HepG2 (cell line): ENCODE data around the gene AMOTL1. TPM values are rescaled to one million over a fixed set of nuclear protein-coding genes. Genes with fewer than 3 reads are reported as not detected.

Source experiments
- ATAC-seq: fragments of 200-7000 bp; cut with Tn5 transposase; 3 replicates; pipeline ENCODE4 v1.9.1; 2020; ENCODE audit warnings: mild to moderate bottlenecking, moderate library complexity
- BruUV-seq: library from RNA; stranded (reverse); fragments of 400-500 nt; replicated peaks from 2 replicates; lab custom pipeline; 2021; lab: Mats Ljungman, UMichigan
- CTCF ChIA-PET: fragments of 300-600 bp; formaldehyde crosslinking; extraction: SDS; loops from one replicate; lab custom pipeline; 2021; ENCODE audit warnings: low total read pairs, inconsistent platforms, low intra/inter-chr PET ratio; lab: Yijun Ruan, JAX
- POLR2A ChIA-PET: fragments of 350-600 bp; sonication (Branson Sonifier 250); formaldehyde crosslinking; loops from one replicate; lab custom pipeline; 2020; ENCODE audit warnings: antibody characterized with exemption, inconsistent platforms; lab: Yijun Ruan, JAX
- DNase-seq: peaks from one replicate; pipeline ENCODE4 v3.0.0-alpha.2; 2015; ENCODE audit warnings: low spot score
- FAIRE-seq: peaks from 3 replicates; lab custom pipeline; 2011; peaks lifted over from hg19 to GRCh38; lab: Jason Lieb, UNC
- H2AFZ ChIP-seq: one replicate; pipeline ENCODE4 v1.6.1; 2011; ENCODE audit warnings: low read length, inconsistent platforms
- H3K27ac ChIP-seq: fragments of 300-600 bp; 3 replicates; pipeline ENCODE4 v1.8.0; 2011; ENCODE audit warnings: mixed run types, mild to moderate bottlenecking, mixed read lengths, low read length, inconsistent platforms; ENCODE audit not compliant: insufficient read depth; ENCODE audit errors: extremely low read length
- H3K27me3 ChIP-seq, 2 experiments: fragments of 200-600 bp in 1 of 2; 2 replicates in 1 of 2; 3 replicates in 1 of 2; pipeline versions ENCODE4 v1.6.0 to v1.8.0; 2011; ENCODE audit warnings: low read length in 2 of 2, mild to moderate bottlenecking in 2 of 2, moderate library complexity in 2 of 2, inconsistent platforms in 1 of 2; ENCODE audit not compliant: insufficient read depth in 2 of 2, control insufficient read depth in 1 of 2
- H3K36me3 ChIP-seq, 2 experiments: fragments of 200-600 bp in 1 of 2; replicated peaks in 1 of 2; 2 replicates in 1 of 2; 3 replicates in 1 of 2; pipeline versions ENCODE4 v1.5.1 to v1.8.0; 2011; ENCODE audit warnings: low read length in 2 of 2, inconsistent platforms in 1 of 2; ENCODE audit not compliant: insufficient read depth in 2 of 2, control insufficient read depth in 1 of 2
- H3K4me1 ChIP-seq: 2 replicates; pipeline ENCODE4 v1.5.1; 2012; ENCODE audit warnings: low read length, inconsistent platforms; ENCODE audit not compliant: insufficient read depth
- H3K4me2 ChIP-seq: 2 replicates; pipeline ENCODE4 v1.6.0; 2011; ENCODE audit warnings: low read depth, low read length, inconsistent platforms
- H3K4me3 ChIP-seq, 3 experiments: fragments of 200-600 bp in 1 of 3; sonication (generic), shearing (Covaris generic) in 1 of 3; replicated peaks in 1 of 3; 2 replicates each; pipeline ENCODE4 v1.5.1; 2011 to 2016; ENCODE audit warnings: low read length in 3 of 3, inconsistent platforms in 2 of 3, low read depth in 2 of 3, mild to moderate bottlenecking in 2 of 3, control low read depth in 1 of 3, mixed read lengths in 1 of 3; ENCODE audit not compliant: insufficient read depth in 1 of 3
- H3K79me2 ChIP-seq: one replicate; pipeline ENCODE4 v1.6.1; 2011; ENCODE audit warnings: low read length, inconsistent platforms; ENCODE audit not compliant: insufficient read depth
- H3K9ac ChIP-seq: 2 replicates; pipeline ENCODE4 v1.6.0; 2011; ENCODE audit warnings: mild to moderate bottlenecking, low read depth, low read length, inconsistent platforms; ENCODE audit not compliant: insufficient read depth
- H3K9me3 ChIP-seq: 2 replicates; pipeline ENCODE4 v1.5.1; 2012; ENCODE audit warnings: mild to moderate bottlenecking, low read length
- H4K20me1 ChIP-seq: 2 replicates; pipeline ENCODE4 v1.6.0; 2011; ENCODE audit warnings: inconsistent platforms, mild to moderate bottlenecking, low read length, moderate library complexity; ENCODE audit not compliant: insufficient read depth
- ASH2L ChIP-seq: fragments of 300-600, 200-600 bp; sonication (generic); IDR thresholded peaks from 2 replicates; pipeline ENCODE4 v1.7.0; 2017; ENCODE audit warnings: low read depth, mild to moderate bottlenecking, moderate library complexity, mixed read lengths, low read length; ENCODE audit not compliant: insufficient read length
- BRCA1 ChIP-seq: sonication (generic); formaldehyde crosslinking; IDR thresholded peaks from 2 replicates; pipeline ENCODE4 v1.4.0; 2020; ENCODE audit warnings: missing genetic modification reagents
- HES4 ChIP-seq: sonication (generic); formaldehyde crosslinking; IDR thresholded peaks from 2 replicates; pipeline ENCODE4 v1.9.0; 2021; ENCODE audit warnings: mild to moderate bottlenecking, missing genetic modification reagents, borderline replicate concordance
- KLF6 ChIP-seq: IDR thresholded peaks from 2 replicates; pipeline ENCODE4 v1.8.0; 2016; ENCODE audit warnings: missing biosample characterization, missing genetic modification reagents
- MIER3 ChIP-seq: IDR thresholded peaks from 2 replicates; pipeline ENCODE4 v1.6.1; 2016; ENCODE audit warnings: missing compliant biosample characterization, borderline replicate concordance
- SNAI1 ChIP-seq: sonication (generic); formaldehyde crosslinking; IDR thresholded peaks from 2 replicates; pipeline ENCODE4 v1.5.0; 2020; ENCODE audit warnings: mild to moderate bottlenecking, missing genetic modification reagents, borderline replicate concordance
- ZNF124 ChIP-seq: sonication (generic); formaldehyde crosslinking; IDR thresholded peaks from 2 replicates; pipeline ENCODE4 v1.4.0; 2020; ENCODE audit warnings: missing genetic modification reagents
- ZNF160 ChIP-seq: sonication (generic); formaldehyde crosslinking; IDR thresholded peaks from 2 replicates; pipeline ENCODE4 v1.8.0; 2022; ENCODE audit warnings: mild to moderate bottlenecking, inconsistent platforms, missing genetic modification reagents
- ZNF235 ChIP-seq: sonication (generic); formaldehyde crosslinking; IDR thresholded peaks from 2 replicates; pipeline ENCODE4 v1.8.1; 2023; ENCODE audit warnings: mild to moderate bottlenecking, missing genetic modification reagents, borderline replicate concordance
- ZNF33B ChIP-seq: sonication (generic); formaldehyde crosslinking; IDR thresholded peaks from 2 replicates; pipeline ENCODE4 v1.5.1; 2020; ENCODE audit warnings: mild to moderate bottlenecking, missing genetic modification reagents
- ZNF567 ChIP-seq: sonication (generic); formaldehyde crosslinking; IDR thresholded peaks from 2 replicates; pipeline ENCODE4 v1.8.1; 2023; ENCODE audit warnings: mild to moderate bottlenecking, missing genetic modification reagents, borderline replicate concordance
- ZNF766 ChIP-seq: sonication (generic); formaldehyde crosslinking; IDR thresholded peaks from 2 replicates; pipeline ENCODE4 v1.5.0; 2020; ENCODE audit warnings: missing genetic modification reagents, borderline replicate concordance
- ZNF83 ChIP-seq: sonication (generic); formaldehyde crosslinking; IDR thresholded peaks from 2 replicates; pipeline ENCODE4 v1.4.0; 2020; ENCODE audit warnings: missing genetic modification reagents, mild to moderate bottlenecking, borderline replicate concordance
- WGBS: methylation state at CpG from one replicate; pipeline ENCODE4 v1.1.6; 2017; ENCODE audit warnings: low lambda C conversion rate; 5-methylcytosine and 5-hydroxymethylcytosine counted together
- in situ Hi-C: cut with HindIII; loops from 2 replicates; pipeline ENCODE4 v1.10.0; 2017; ENCODE audit warnings: low pct_unique_long_range_greater_than_20kb; ENCODE audit not compliant: extremely low pct_ligation_motif_present
- intact Hi-C: fragments of 100-400 bp; cut with micrococcal nuclease; formaldehyde crosslinking; loops from one replicate; pipeline ENCODE4 v1.10.0; 2022; ENCODE audit not compliant: unreplicated experiment
- polyA plus RNA-seq, 8 experiments: library from polyadenylated mRNA; depleted of rRNA in 3 of 8; stranded (reverse) in 7 of 8; unstranded in 1 of 8; fragments of >200 nt; fragmentation: Illumina TruSeq in 4 of 8; extraction: Trizol in 4 of 8; gene quantifications; 2 replicates each; pipeline versions ENCODE4 v1.2.1 to v1.2.3, GENCODE V29; 2011 to 2016; ENCODE audit warnings: low read depth in 4 of 8, missing spikeins in 1 of 8, mixed read lengths in 1 of 8; ENCODE audit not compliant: insufficient read depth in 1 of 8
- total RNA-seq, 5 experiments: library from RNA; depleted of rRNA; stranded (reverse); fragments of >200 nt; fragmentation: Illumina TruSeq; extraction: Trizol; gene quantifications; 2 replicates each; pipeline ENCODE4 v1.2.3, GENCODE V29; 2016; ENCODE audit warnings: low read depth in 1 of 5
- TF ChIP-seq, protein P1 (sequence below): IDR thresholded peaks from 2 replicates; pipeline ENCODE4 v1.6.1; 2016; ENCODE audit warnings: missing genetic modification reagents, missing compliant biosample characterization
- TF ChIP-seq, protein P2 (sequence below): sonication (generic); formaldehyde crosslinking; IDR thresholded peaks from 2 replicates; pipeline ENCODE4 v1.4.0; 2020; ENCODE audit warnings: missing genetic modification reagents, borderline replicate concordance

Gene AMOTL1
- total and polyA plus RNA-seq, 2 of the 13 experiments (the other 11 are each of a cell fraction or from before 2014, with no cell fraction given) = 0.01 to 0.20 TPM

DNA sequence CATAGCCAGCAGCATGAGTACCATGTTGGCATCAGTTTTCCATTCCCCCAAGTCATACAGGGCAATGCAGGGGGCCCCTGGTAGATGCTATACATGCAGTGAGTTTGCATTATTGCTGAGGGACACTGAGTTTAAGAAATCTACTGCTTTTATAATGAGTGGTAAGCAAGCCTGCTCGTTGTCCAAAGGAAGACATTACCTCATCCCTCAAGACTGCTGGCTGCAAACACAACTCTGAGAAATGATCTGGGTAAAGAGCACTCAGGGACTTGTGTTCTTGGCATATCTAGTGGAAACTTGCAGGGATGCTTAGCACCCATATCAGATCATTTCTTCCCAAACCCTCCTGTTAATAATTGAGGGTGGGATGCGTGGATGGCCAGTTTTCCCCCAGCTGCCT lies 127.3 kb downstream of the AMOTL1 start:
- Histone ChIP-seq H3K4me1 (no peaks in the 10 kb centered on the region), H2AFZ (no peak overlapping the region), H3K9me3 (no peaks in the 10 kb centered on the region), H4K20me1 (no peaks in the 10 kb centered on the region), H3K27me3 (no peaks in the 10 kb centered on the region), H3K4me2 (no peak overlapping the region), H3K36me3 (no peaks in the 10 kb centered on the region), H3K4me3 (no peak overlapping the region), H3K27ac (no peak overlapping the region), H3K9ac (no peak overlapping the region), H3K79me2 (no peaks in the 10 kb centered on the region)
- no TSS peak for BruUV-seq
- intact Hi-C loops (no loop called here), in situ Hi-C loops (loop anchor here (5.0 kb wide), 2 partner anchors 108 to 273 kb away; no protein-coding TSS in a partner anchor)
- ATAC-seq = no peak
- POLR2A ChIA-PET = no interaction called here
- TF ChIP-seq ZNF567 (CRISPR knock-in tag) (no peak), ZNF124 (CRISPR knock-in tag) (no peak), SNAI1 (no peak)
- FAIRE-seq = no peak
- CTCF ChIA-PET = interaction anchor here (2.9 kb wide), 1 partner anchor 272 kb away, joined by 19 read pairs; no protein-coding TSS in a partner anchor
- no peak for DNase-seq
- 0% methylated on average over 1 of the region's 2 CpGs for whole genome bisulfite sequencing

GRCh38 chr11:94895971-94896370 lies 127.8 kb downstream of the AMOTL1 start:
- DNase-seq (no peak), FAIRE-seq (no peak), ATAC-seq (no peak)
- H3K27ac ChIP-seq = no peak overlapping the region
- WGBS = 9% methylated on average over 2 of the region's 2 CpGs
- H3K4me2 ChIP-seq = no peak overlapping the region
- no peak overlapping the region for H3K9ac ChIP-seq
- in situ Hi-C loops (loop anchor here (5.0 kb wide), 2 partner anchors 109 to 274 kb away; no protein-coding TSS in a partner anchor), intact Hi-C loops (loop anchor here (1.0 kb wide), 1 partner anchor 47 kb away; no protein-coding TSS in a partner anchor)
- CTCF ChIA-PET = interaction anchor here (2.9 kb wide), 1 partner anchor 273 kb away, joined by 19 read pairs; no protein-coding TSS in a partner anchor
- no peaks in the 10 kb centered on the region for H3K9me3 ChIP-seq
- TF ChIP-seq ZNF160 (no peak), BRCA1 (no peak), ZNF83 (CRISPR knock-in tag) (no peak), MIER3 (CRISPR knock-in tag) (no peak), ZNF766 (CRISPR knock-in tag) (no peak), ASH2L (no peak), ZNF33B (CRISPR knock-in tag) (no peak), HES4 (CRISPR knock-in tag) (no peak), ZNF235 (CRISPR knock-in tag) (no peak), KLF6 (CRISPR knock-in tag) (no peak)
- TF ChIP-seq, protein P1, sequence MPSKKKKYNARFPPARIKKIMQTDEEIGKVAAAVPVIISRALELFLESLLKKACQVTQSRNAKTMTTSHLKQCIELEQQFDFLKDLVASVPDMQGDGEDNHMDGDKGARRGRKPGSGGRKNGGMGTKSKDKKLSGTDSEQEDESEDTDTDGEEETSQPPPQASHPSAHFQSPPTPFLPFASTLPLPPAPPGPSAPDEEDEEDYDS (CRISPR knock-in tag) = no peak
- TF ChIP-seq, protein P2, sequence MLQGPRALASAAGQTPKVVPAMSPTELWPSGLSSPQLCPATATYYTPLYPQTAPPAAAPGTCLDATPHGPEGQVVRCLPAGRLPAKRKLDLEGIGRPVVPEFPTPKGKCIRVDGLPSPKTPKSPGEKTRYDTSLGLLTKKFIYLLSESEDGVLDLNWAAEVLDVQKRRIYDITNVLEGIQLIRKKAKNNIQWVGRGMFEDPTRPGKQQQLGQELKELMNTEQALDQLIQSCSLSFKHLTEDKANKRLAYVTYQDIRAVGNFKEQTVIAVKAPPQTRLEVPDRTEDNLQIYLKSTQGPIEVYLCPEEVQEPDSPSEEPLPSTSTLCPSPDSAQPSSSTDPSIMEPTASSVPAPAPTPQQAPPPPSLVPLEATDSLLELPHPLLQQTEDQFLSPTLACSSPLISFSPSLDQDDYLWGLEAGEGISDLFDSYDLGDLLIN = no peak
- no peaks in the 10 kb centered on the region for H3K27me3 ChIP-seq
- no peak overlapping the region for H3K4me3 ChIP-seq
- no peaks in the 10 kb centered on the region for H3K4me1 ChIP-seq
- POLR2A ChIA-PET = no interaction called here
- no peak overlapping the region for H2AFZ ChIP-seq
- BruUV-seq = no TSS peak
- no peaks in the 10 kb centered on the region for H3K36me3 ChIP-seq
- H3K79me2 ChIP-seq = no peaks in the 10 kb centered on the region
- no peaks in the 10 kb centered on the region for H4K20me1 ChIP-seq
